AG04450 (cell line): ENCODE results near the gene RPP40. TPM values are rescaled to one million over a fixed set of nuclear protein-coding genes. Genes with fewer than 3 reads are reported as not detected.

Experiments used
- CTCF ChIA-PET: fragments of 300-600, 350-600 bp; formaldehyde crosslinking; extraction: SDS; loops from one replicate; lab custom pipeline; 2022; ENCODE audit warnings: antibody characterized with exemption, inconsistent platforms; lab: Charles Lee
- POLR2A ChIA-PET: fragments of 350-600 bp; formaldehyde crosslinking; extraction: SDS; loops from one replicate; lab custom pipeline; 2021; ENCODE audit warnings: antibody characterized with exemption, inconsistent platforms; lab: Yijun Ruan, JAX
- DNase-seq: peaks from one replicate; pipeline ENCODE4 v3.0.0-alpha.2; 2011; ENCODE audit warnings: low read depth, low spot score
- H3K27ac ChIP-seq: one replicate; pipeline ENCODE4 v1.5.1; 2012; ENCODE audit warnings: low read depth, low read length, control low read depth
- H3K27me3 ChIP-seq: one replicate; pipeline ENCODE4 v1.6.0; 2012; ENCODE audit warnings: low read length; ENCODE audit not compliant: control insufficient read depth, insufficient read depth
- H3K4me3 ChIP-seq: 2 replicates; pipeline ENCODE4 v1.5.1; 2011; ENCODE audit warnings: mild to moderate bottlenecking, low read depth, low read length, control low read depth
- H3K9me3 ChIP-seq: 2 replicates; pipeline ENCODE4 v1.5.1; 2012; ENCODE audit warnings: low read length; ENCODE audit not compliant: control insufficient read depth, insufficient read depth
- CTCF ChIP-seq: IDR thresholded peaks from 2 replicates; pipeline ENCODE4 v1.5.1; 2011; ENCODE audit warnings: low read depth, low read length, control low read depth, inconsistent platforms
- polyA plus RNA-seq: library from polyadenylated mRNA; depleted of rRNA; stranded (reverse); fragments of >200 nt; gene quantifications from 2 replicates; pipeline ENCODE4 v1.2.3, GENCODE V29; 2011; rRNA removed

Gene RPP40
- polyA plus RNA-seq, 1 experiment: 8.2 TPM

- Histone ChIP-seq H3K27ac (no peak overlapping the region), H3K9me3 (peaks cover 6% of the 10 kb centered on the region; the same call in 1 of the 2 replicates), H3K27me3 (no peaks in the 10 kb centered on the region), H3K4me3 (no peak overlapping the region)
- TF ChIP-seq CTCF: no peak
- DNase-seq: no peak
- CTCF ChIA-PET: no interaction called here
- POLR2A ChIA-PET: no interaction called here
These were observed 53.8 kb downstream of the RPP40 start for GRCh38 chr6:4950076-4950475.

- CTCF ChIA-PET: no interaction called here
- no peak for DNase-seq
- Histone ChIP-seq H3K27me3 (no peaks in the 10 kb centered on the region), H3K27ac (no peak overlapping the region), H3K9me3 (peaks cover 6% of the 10 kb centered on the region; the same call in 1 of the 2 replicates), H3K4me3 (no peak overlapping the region)
- TF ChIP-seq CTCF: no peak
- POLR2A ChIA-PET: no interaction called here
These were observed 54.9 kb downstream of the RPP40 start for GRCh38 chr6:4948781-4949450.

GRCh38 chr6:4947716-4948115, 56.1 kb downstream of the RPP40 start:
- POLR2A ChIA-PET: no interaction called here
- Histone ChIP-seq H3K27me3 (no peaks in the 10 kb centered on the region), H3K4me3 (no peak overlapping the region), H3K9me3 (peaks cover 6% of the 10 kb centered on the region; the same call in 1 of the 2 replicates), H3K27ac (no peak overlapping the region)
- CTCF ChIA-PET: no interaction called here
- TF ChIP-seq CTCF: no peak
- DNase-seq: no peak

GRCh38 chr6:4946521-4946920, 57.3 kb downstream of the RPP40 start:
- CTCF ChIA-PET: no interaction called here
- no peak overlapping the region for H3K4me3 ChIP-seq
- TF ChIP-seq CTCF: no peak
- POLR2A ChIA-PET: no interaction called here
- peaks cover 6% of the 10 kb centered on the region; the same call in 1 of the 2 replicates for H3K9me3 ChIP-seq
- DNase-seq: no peak
- H3K27me3 ChIP-seq: no peaks in the 10 kb centered on the region
- H3K27ac ChIP-seq: no peak overlapping the region

Other genes with a start within 250 kb of the RPP40 start
- gene CDYL, start 227.6 kb downstream of the RPP40 start, polyA plus RNA-seq: 21.8 and 26.6 TPM in 2 replicates
- gene PPP1R3G, start 81.3 kb upstream of the RPP40 start, polyA plus RNA-seq: 0.09 and 0.11 TPM in 2 replicates